Uterus (tissue), 4 donors: Measurements from ENCODE around the gene SPACA4. TPM values are rescaled to one million over a fixed set of nuclear protein-coding genes. Genes with fewer than 3 reads are reported as not detected.
A peak's percentile ranks its signal among the peaks of the same experiment; 100 is the strongest.

Experiments used
- DNase-seq, 2 donors: peaks; one replicate each; pipeline ENCODE4 v3.0.0-alpha.2; 2019 to 2020
- H3K27ac ChIP-seq, 2 donors: fragments of 200-600 bp; sonication (generic); 1 replicate in 1 of 2; 2 replicates in 1 of 2; pipeline ENCODE4 v1.5.1; 2016 to 2018
- H3K27me3 ChIP-seq, 2 donors: fragments of 200-600 bp; sonication (generic); one replicate each; pipeline ENCODE4 v1.5.1; 2018 to 2019; ENCODE audit warnings: control low read depth in 1 of 2
- H3K36me3 ChIP-seq, 2 donors: fragments of 200-600 bp; sonication (generic); one replicate each; pipeline ENCODE4 v1.5.1; 2019; ENCODE audit warnings: control low read depth in 1 of 2
- H3K4me1 ChIP-seq, 2 donors: fragments of 200-600 bp; sonication (generic); one replicate each; pipeline ENCODE4 v1.5.1; 2018 to 2019; ENCODE audit warnings: control low read depth in 1 of 2
- H3K4me3 ChIP-seq, 2 donors: fragments of 200-600 bp; sonication (generic); 1 replicate in 1 of 2; 2 replicates in 1 of 2; pipeline ENCODE4 v1.5.1; 2018 to 2019; ENCODE audit warnings: mild to moderate bottlenecking in 1 of 2
- H3K9me3 ChIP-seq, 2 donors: fragments of 200-600 bp; sonication (generic); one replicate each; pipeline ENCODE4 v1.5.1; 2019; ENCODE audit warnings: control low read depth in 1 of 2
- CTCF ChIP-seq, 4 experiments: fragments of 200-600 bp in 2 of 4; fragments of 450-650 bp in 2 of 4; sonication (generic) in 2 of 4; IDR thresholded peaks; one replicate each; pipeline ENCODE4 v1.5.1; 2016 to 2019; ENCODE audit warnings: antibody characterized with exemption in 4 of 4, mild to moderate bottlenecking in 2 of 4, moderate library complexity in 1 of 4
- POLR2A ChIP-seq, 2 donors: fragments of 450-650 bp; IDR thresholded peaks; one replicate each; pipeline ENCODE4 v1.6.1; 2016; ENCODE audit warnings: antibody characterized with exemption in 2 of 2, mild to moderate bottlenecking in 1 of 2, moderate library complexity in 1 of 2
- intact Hi-C: fragments of 100-400 bp; cut with DNase I; formaldehyde crosslinking; loops from one replicate; pipeline ENCODE4 v1.15.1; 2023; ENCODE audit warnings: low total_unique reads
- total RNA-seq, 4 donors: library from RNA; depleted of rRNA in 3 of 4; stranded (reverse); fragments of >200 nt in 3 of 4; gene quantifications; one replicate each; pipeline versions ENCODE4 v1.1.0 to v1.2.4, GENCODE V29; 2014 to 2023
- donor health status: DM: yes; HTN: yes; CAD: no.

The SPACA4 gene
- total RNA-seq, 4 donors from 2014 or later, result not detected

DNA sequence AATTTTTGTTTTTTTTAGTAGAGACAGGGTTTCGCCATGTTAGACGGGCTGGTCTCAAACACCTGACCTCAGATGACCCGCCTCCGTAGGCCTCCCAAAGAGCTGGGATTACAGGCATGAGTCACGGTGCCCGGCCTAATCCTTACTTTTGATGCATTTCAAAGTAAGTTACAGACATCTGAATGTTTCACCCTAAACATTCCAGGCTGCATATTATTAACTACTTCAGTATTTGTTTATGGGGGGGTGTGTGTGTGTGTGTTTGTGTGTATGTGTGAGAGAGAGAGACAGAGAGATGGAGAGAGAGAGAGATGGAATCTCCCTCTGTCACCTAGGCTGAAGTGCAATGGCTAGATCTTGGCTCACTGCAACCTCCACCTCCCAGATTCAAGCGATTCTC is 41.5 kb upstream of the SPACA4 start:
- H3K4me3 ChIP-seq, result no peak overlapping the region
- intact Hi-C loops, result no loop called here
- H3K27me3 ChIP-seq, result no peaks in the 10 kb centered on the region

DNA sequence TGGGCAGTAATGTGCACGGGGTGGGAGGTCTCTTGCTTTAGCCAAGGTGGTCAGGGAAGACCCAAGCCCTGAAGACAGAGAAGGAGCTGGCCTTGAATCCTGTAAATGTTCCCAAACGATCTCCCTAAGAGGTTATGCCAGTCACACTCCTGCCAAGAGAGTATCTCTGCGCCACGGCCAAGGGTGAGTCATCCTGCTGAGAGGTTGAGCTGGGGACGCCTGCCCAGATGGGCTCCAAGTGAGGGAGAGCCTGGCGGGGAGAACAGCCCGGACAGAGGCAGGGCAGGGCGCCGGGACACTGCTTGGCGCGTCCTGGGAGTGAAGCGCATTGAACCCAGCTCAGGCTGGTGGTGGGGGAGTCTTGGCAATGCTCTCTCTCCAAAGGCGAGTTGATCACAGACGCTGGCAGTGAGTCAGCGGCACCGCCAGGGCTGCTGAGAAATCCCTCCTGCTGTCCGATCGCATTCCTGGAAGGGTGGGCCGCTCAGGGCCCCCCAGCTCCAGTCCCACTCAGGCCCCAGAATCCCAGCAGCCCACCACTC is 38.1 kb upstream of the SPACA4 start:
- no peaks in the 10 kb centered on the region for H3K4me1 ChIP-seq
- H3K27me3 ChIP-seq, result no peaks in the 10 kb centered on the region
- no peak for TF ChIP-seq POLR2A (IDR thresholded peaks at IDR 0.05)
- TF ChIP-seq CTCF (IDR thresholded peaks at IDR 0.05), result no peak
- peak overlapping the region; percentile 4 to 50 for H3K27ac ChIP-seq
- intact Hi-C loops, result no loop called here
- peak; percentile 80 to 81 for DNase-seq
- no peaks in the 10 kb centered on the region for H3K9me3 ChIP-seq
- H3K4me3 ChIP-seq, result no peak overlapping the region
- H3K36me3 ChIP-seq, result no peaks in the 10 kb centered on the region

More for the DNA sequence above, 41.5 kb upstream of the SPACA4 start:
- H3K4me1 ChIP-seq, result no peaks in the 10 kb centered on the region
- H3K9me3 ChIP-seq, result no peaks in the 10 kb centered on the region
- H3K27ac ChIP-seq, result no peak overlapping the region
- H3K36me3 ChIP-seq, result no peaks in the 10 kb centered on the region
- DNase-seq, result no peak
- TF ChIP-seq POLR2A (IDR thresholded peaks at IDR 0.05), result no peak
- no peak for TF ChIP-seq CTCF (IDR thresholded peaks at IDR 0.05)

- H3K27ac ChIP-seq, result no peak overlapping the region
- intact Hi-C loops, result no loop called here
- TF ChIP-seq POLR2A (IDR thresholded peaks at IDR 0.05) (no peak), CTCF (IDR thresholded peaks at IDR 0.05) (no peak)
Observed at GRCh38 chr19:48569814-48570213, 36.7 kb upstream of the SPACA4 start.

GRCh38 chr19:48571378-48572162 is 35.0 kb upstream of the SPACA4 start:
- Histone ChIP-seq H3K27ac (no peak overlapping the region), H3K9me3 (no peaks in the 10 kb centered on the region), H3K4me1 (no peaks in the 10 kb centered on the region), H3K36me3 (no peaks in the 10 kb centered on the region), H3K4me3 (no peak overlapping the region), H3K27me3 (no peaks in the 10 kb centered on the region)
- intact Hi-C loops, result no loop called here
- TF ChIP-seq POLR2A (IDR thresholded peaks at IDR 0.05) (no peak), CTCF (IDR thresholded peaks at IDR 0.05) (no peak)
- DNase-seq, result no peak

More at GRCh38 chr19:48569814-48570213, 36.7 kb upstream of the SPACA4 start:
- no peak overlapping the region for H3K4me3 ChIP-seq
- no peaks in the 10 kb centered on the region for H3K4me1 ChIP-seq
- H3K9me3 ChIP-seq, result no peaks in the 10 kb centered on the region
- no peaks in the 10 kb centered on the region for H3K36me3 ChIP-seq
- DNase-seq, result no peak
- no peaks in the 10 kb centered on the region for H3K27me3 ChIP-seq

DNA sequence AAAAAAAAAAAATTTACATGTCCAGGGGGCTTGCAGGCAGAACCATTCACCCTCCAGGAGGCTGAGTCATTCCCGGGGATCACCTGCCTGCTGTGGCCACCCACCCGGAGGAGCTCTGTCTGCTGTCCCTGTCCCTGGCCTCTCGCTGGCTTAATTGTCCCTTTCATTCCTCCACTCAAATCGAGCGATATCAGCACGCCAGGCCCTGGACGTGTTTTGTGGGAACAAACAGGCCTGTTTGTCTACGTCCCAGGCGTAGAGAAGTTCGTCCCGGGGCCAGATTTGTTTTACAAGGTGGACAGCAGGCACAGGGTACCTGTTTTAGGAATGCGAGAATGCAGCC is 33.4 kb upstream of the SPACA4 start:
- TF ChIP-seq POLR2A (IDR thresholded peaks at IDR 0.05) (no peak), CTCF (IDR thresholded peaks at IDR 0.05) (no peak)
- Histone ChIP-seq H3K9me3 (no peaks in the 10 kb centered on the region), H3K27ac (no peak overlapping the region), H3K4me1 (no peaks in the 10 kb centered on the region), H3K4me3 (no peak overlapping the region), H3K36me3 (no peaks in the 10 kb centered on the region), H3K27me3 (no peaks in the 10 kb centered on the region)
- intact Hi-C loops, result no loop called here
- no peak for DNase-seq
